Transverse colon (tissue), 4 donors: ENCODE results near the gene FITM2. TPM values are rescaled to one million over a fixed set of nuclear protein-coding genes. Genes with fewer than 3 reads are reported as not detected.

Experiments used
- DNase-seq: peaks from one replicate; pipeline ENCODE4 v3.0.0-alpha.2; 2019
- H3K27ac ChIP-seq, 4 donors: fragments of 200-600 bp; sonication (generic); 2 replicates each; pipeline ENCODE4 v1.5.1; 2016 to 2018; ENCODE audit warnings: inconsistent platforms in 4 of 4
- H3K27me3 ChIP-seq: fragments of 200-600 bp; sonication (generic); 2 replicates; pipeline ENCODE4 v1.5.1; 2017; ENCODE audit warnings: inconsistent platforms
- H3K36me3 ChIP-seq, 4 donors: fragments of 200-600 bp; sonication (generic); 2 replicates each; pipeline ENCODE4 v1.5.1; 2017 to 2019; ENCODE audit warnings: inconsistent platforms in 4 of 4
- H3K4me1 ChIP-seq, 4 donors: fragments of 200-600 bp; sonication (generic); 2 replicates each; pipeline ENCODE4 v1.5.1; 2017 to 2020; ENCODE audit warnings: inconsistent platforms in 4 of 4
- H3K4me3 ChIP-seq, 4 donors: fragments of 200-600 bp; sonication (generic); 1 replicate in 1 of 4; 2 replicates in 3 of 4; pipeline versions ENCODE4 v1.5.1 to v1.6.1; 2017 to 2019; ENCODE audit warnings: inconsistent platforms in 4 of 4
- H3K9me3 ChIP-seq, 2 donors: fragments of 200-600 bp; sonication (generic); 2 replicates each; pipeline ENCODE4 v1.5.1; 2017 to 2019; ENCODE audit warnings: inconsistent platforms in 2 of 2
- EP300 ChIP-seq: sonication (generic); formaldehyde crosslinking; IDR thresholded peaks from one replicate; pipeline ENCODE4 v1.6.1; 2017; ENCODE audit warnings: antibody characterized with exemption, low read depth
- POLR2A ChIP-seq: fragments of 450-650 bp; IDR thresholded peaks from one replicate; pipeline ENCODE4 v1.6.1; 2016; ENCODE audit warnings: antibody characterized with exemption, mild to moderate bottlenecking, moderate library complexity
- POLR2AphosphoS5 ChIP-seq, 3 donors: sonication (generic); formaldehyde crosslinking; IDR thresholded peaks; one replicate each; pipeline ENCODE4 v1.6.1; 2016; ENCODE audit warnings: antibody characterized with exemption in 3 of 3
- WGBS, 2 donors: methylation state at CpG; one replicate each; pipeline ENCODE4 v1.1.5; 2018; ENCODE audit warnings: low coverage in 1 of 2; 5-methylcytosine and 5-hydroxymethylcytosine counted together
- in situ Hi-C, 4 donors: fragments of 200-750 bp; cut with MboI; loops; one replicate each; pipeline versions ENCODE4 v1.15.0 to v1.15.1; 2017; ENCODE audit warnings: low sequenced_read_pairs in 3 of 4, low pct_ligation_motif_present in 1 of 4, low pct_unique_long_range_greater_than_20kb in 1 of 4
- intact Hi-C: fragments of 100-400 bp; cut with DNase I; formaldehyde crosslinking; loops from one replicate; pipeline ENCODE4 v1.15.1; 2023; ENCODE audit warnings: low total_unique reads
- total RNA-seq, 4 donors: library from RNA; depleted of rRNA; stranded (reverse); fragments of >200 nt; gene quantifications; one replicate each; pipeline ENCODE4 v1.1.0, GENCODE V29; 2016
- TF ChIP-seq, protein P1 (sequence below), 5 experiments: fragments of 200-600 bp in 3 of 5; fragments of 450-650 bp in 2 of 5; sonication (generic) in 3 of 5; IDR thresholded peaks; 1 replicate in 2 of 5; 2 replicates in 3 of 5; pipeline ENCODE4 v1.5.1; 2016 to 2017; ENCODE audit warnings: antibody characterized with exemption in 5 of 5, inconsistent platforms in 3 of 5, mild to moderate bottlenecking in 2 of 5, moderate library complexity in 1 of 5

The FITM2 gene
- total RNA-seq, 4 donors from 2014 or later = 4.1 to 12.4 (median 9.7) TPM

DNA sequence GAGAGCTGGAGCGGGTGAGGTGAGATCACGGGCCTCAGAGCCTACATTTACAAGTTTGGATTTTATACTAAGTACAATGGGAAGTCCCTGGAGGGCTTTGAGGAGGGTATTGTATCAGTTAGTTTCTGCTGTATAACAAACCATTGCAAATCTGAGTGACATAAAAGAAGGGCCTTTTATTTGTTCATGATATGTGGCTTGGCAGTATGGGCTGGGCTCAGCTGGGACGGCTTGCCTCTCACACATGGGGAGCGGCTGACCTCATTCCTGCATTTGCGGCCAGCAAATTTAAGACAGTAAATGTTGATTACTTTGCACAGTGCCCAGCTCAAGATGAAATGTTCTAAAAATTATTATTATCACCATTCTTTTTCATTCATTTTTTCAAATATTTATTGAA lies 42.2 kb downstream of the FITM2 start:
- Histone ChIP-seq H3K36me3 (no peaks in the 10 kb centered on the region), H3K9me3 (no peaks in the 10 kb centered on the region), H3K27me3 (no peaks in the 10 kb centered on the region), H3K4me3 (no peak overlapping the region), H3K4me1 (no peaks in the 10 kb centered on the region), H3K27ac (no peak overlapping the region)
- TF ChIP-seq EP300 (no peak), POLR2A (no peak), POLR2AphosphoS5 (IDR thresholded peaks at IDR 0.05) (no peak)
- TF ChIP-seq, protein P1, sequence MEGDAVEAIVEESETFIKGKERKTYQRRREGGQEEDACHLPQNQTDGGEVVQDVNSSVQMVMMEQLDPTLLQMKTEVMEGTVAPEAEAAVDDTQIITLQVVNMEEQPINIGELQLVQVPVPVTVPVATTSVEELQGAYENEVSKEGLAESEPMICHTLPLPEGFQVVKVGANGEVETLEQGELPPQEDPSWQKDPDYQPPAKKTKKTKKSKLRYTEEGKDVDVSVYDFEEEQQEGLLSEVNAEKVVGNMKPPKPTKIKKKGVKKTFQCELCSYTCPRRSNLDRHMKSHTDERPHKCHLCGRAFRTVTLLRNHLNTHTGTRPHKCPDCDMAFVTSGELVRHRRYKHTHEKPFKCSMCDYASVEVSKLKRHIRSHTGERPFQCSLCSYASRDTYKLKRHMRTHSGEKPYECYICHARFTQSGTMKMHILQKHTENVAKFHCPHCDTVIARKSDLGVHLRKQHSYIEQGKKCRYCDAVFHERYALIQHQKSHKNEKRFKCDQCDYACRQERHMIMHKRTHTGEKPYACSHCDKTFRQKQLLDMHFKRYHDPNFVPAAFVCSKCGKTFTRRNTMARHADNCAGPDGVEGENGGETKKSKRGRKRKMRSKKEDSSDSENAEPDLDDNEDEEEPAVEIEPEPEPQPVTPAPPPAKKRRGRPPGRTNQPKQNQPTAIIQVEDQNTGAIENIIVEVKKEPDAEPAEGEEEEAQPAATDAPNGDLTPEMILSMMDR (IDR thresholded peaks at IDR 0.05) = no peak
- intact Hi-C loops = no loop called here
- in situ Hi-C loops = no loop called here
- DNase-seq = no peak
- 91 to 94% methylated on average over 5 of the region's 5 CpGs for WGBS, 2 donors

DNA sequence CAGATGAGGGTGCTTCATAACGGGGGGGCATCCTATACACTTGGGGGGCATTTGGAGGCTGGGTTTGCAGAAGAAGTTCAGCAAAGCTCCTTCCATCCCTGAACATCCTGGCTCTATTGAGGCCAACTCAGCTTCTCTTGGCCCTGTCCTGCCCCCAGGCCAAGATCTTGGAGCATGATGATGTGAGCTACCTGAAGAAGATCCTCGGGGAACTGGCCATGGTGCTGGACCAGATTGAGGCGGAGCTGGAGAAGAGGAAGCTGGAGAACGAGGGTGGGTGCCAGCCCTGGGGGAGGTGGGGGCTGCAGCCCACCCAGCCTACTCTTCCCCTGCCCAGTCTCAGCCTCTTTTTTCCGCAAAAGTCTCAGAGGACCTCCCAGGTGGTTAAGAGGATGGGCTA lies 46.7 kb downstream of the FITM2 start:
- in situ Hi-C loops = no loop called here
- TF ChIP-seq POLR2A (no peak), POLR2AphosphoS5 (IDR thresholded peaks at IDR 0.05) (no peak)
- TF ChIP-seq, protein P1 (IDR thresholded peaks at IDR 0.05) = no peak
- DNase-seq = no peak
- 74 to 83% methylated on average over 1 to 5 of the region's 5 CpGs for WGBS, 2 donors
- H3K4me1 ChIP-seq = no peaks in the 10 kb centered on the region
- H3K36me3 ChIP-seq = no peaks in the 10 kb centered on the region
- no peaks in the 10 kb centered on the region for H3K27me3 ChIP-seq
- no peaks in the 10 kb centered on the region for H3K9me3 ChIP-seq
- no peak overlapping the region for H3K27ac ChIP-seq
- intact Hi-C loops = no loop called here
- H3K4me3 ChIP-seq = no peak overlapping the region

- 83% methylated on average over 4 to 21 of the region's 28 CpGs for WGBS, 2 donors
- TF ChIP-seq POLR2AphosphoS5 (IDR thresholded peaks at IDR 0.05) = no peak
- TF ChIP-seq EP300 = no peak
- TF ChIP-seq, protein P1 (IDR thresholded peaks at IDR 0.05) = no peak
- TF ChIP-seq POLR2A = no peak
- H3K36me3 ChIP-seq = no peaks in the 10 kb centered on the region
These were observed 52.6 kb downstream of the FITM2 start for GRCh38 chr20:44258226-44258890.

DNA sequence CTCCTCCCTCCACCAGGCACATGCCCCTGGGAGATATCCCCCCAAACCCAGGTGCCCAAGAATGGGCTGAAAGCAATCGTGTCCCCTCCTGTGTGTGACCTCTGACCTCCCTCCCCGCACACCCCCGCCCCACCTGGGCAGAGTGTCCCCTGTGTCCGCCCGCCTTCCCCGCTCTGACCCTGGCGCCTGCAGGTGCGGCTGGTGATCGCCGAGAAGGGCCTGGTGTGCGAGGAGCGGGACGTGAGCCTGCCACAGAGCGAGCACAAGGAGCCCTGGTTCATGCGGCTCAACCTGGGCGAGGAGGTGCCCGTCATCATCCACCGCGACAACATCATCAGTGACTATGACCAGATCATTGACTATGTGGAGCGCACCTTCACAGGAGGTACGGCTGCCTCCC lies 54.0 kb downstream of the FITM2 start:
- in situ Hi-C loops = no loop called here
- Histone ChIP-seq H3K27me3 (no peaks in the 10 kb centered on the region), H3K27ac (no peak overlapping the region), H3K4me3 (no peak overlapping the region), H3K4me1 (no peaks in the 10 kb centered on the region), H3K9me3 (no peaks in the 10 kb centered on the region), H3K36me3 (no peaks in the 10 kb centered on the region)
- intact Hi-C loops = no loop called here
- WGBS, 2 donors = 82% methylated on average over 19 of the region's 21 CpGs; no CpG with 5 or more reads in 1 of the 2 donors
- no peak for DNase-seq
- TF ChIP-seq EP300 (no peak), POLR2AphosphoS5 (IDR thresholded peaks at IDR 0.05) (no peak), POLR2A (no peak)
- TF ChIP-seq, protein P1 (IDR thresholded peaks at IDR 0.05) = no peak

More at GRCh38 chr20:44258226-44258890, 52.6 kb downstream of the FITM2 start:
- in situ Hi-C loops = no loop called here
- intact Hi-C loops = no loop called here
- no peaks in the 10 kb centered on the region for H3K9me3 ChIP-seq
- no peak overlapping the region for H3K4me3 ChIP-seq
- H3K27ac ChIP-seq = no peak overlapping the region
- DNase-seq = no peak
- H3K27me3 ChIP-seq = no peaks in the 10 kb centered on the region
- H3K4me1 ChIP-seq = no peaks in the 10 kb centered on the region
